Kidney epithelial cell (primary cell): Measurements from ENCODE around the gene MAN1B1. TPM values are rescaled to one million over a fixed set of nuclear protein-coding genes. Genes with fewer than 3 reads are reported as not detected.

Experiments
- DNase-seq: peaks from one replicate; pipeline ENCODE4 v3.0.0-alpha.2; 2010; ENCODE audit warnings: low read depth
- H3K27me3 ChIP-seq: 2 replicates; pipeline ENCODE4 v1.6.0; 2011; ENCODE audit warnings: low read length; ENCODE audit not compliant: control insufficient read depth, insufficient read depth
- H3K36me3 ChIP-seq: 2 replicates; pipeline ENCODE4 v1.5.1; 2011; ENCODE audit warnings: low read length; ENCODE audit not compliant: control insufficient read depth, insufficient read depth
- H3K4me3 ChIP-seq: 2 replicates; pipeline ENCODE4 v1.5.1; 2011; ENCODE audit warnings: low read depth, mild to moderate bottlenecking, control low read depth, low read length
- CTCF ChIP-seq: IDR thresholded peaks from 2 replicates; pipeline ENCODE4 v1.5.1; 2011; ENCODE audit warnings: mild to moderate bottlenecking, moderate library complexity, low read length, control low read depth, inconsistent platforms; ENCODE audit not compliant: insufficient read depth, poor library complexity, severe bottlenecking
- total RNA-seq: library from RNA; depleted of rRNA; stranded (reverse); fragments of >200 nt; gene quantifications from 2 replicates; pipeline ENCODE4 v1.2.3, GENCODE V29; 2015

The MAN1B1 gene
- total RNA-seq, 1 donor from 2014 or later = 76.8 TPM

GRCh38 chr9:137063311-137064026 is 23.3 kb upstream of the MAN1B1 start:
- H3K27me3 ChIP-seq = no peaks in the 10 kb centered on the region
- DNase-seq = no peak
- no peaks in the 10 kb centered on the region for H3K36me3 ChIP-seq
- H3K4me3 ChIP-seq = no peak overlapping the region
- no peak for TF ChIP-seq CTCF

GRCh38 chr9:137064027-137064879 is 22.5 kb upstream of the MAN1B1 start:
- H3K27me3 ChIP-seq = no peaks in the 10 kb centered on the region
- peak; percentile 94 for TF ChIP-seq CTCF
- H3K36me3 ChIP-seq = no peaks in the 10 kb centered on the region
- H3K4me3 ChIP-seq = no peak overlapping the region
- DNase-seq = no peak

GRCh38 chr9:137064880-137065164 is 22.0 kb upstream of the MAN1B1 start:
- no peak for DNase-seq
- H3K27me3 ChIP-seq = no peaks in the 10 kb centered on the region
- H3K4me3 ChIP-seq = no peak overlapping the region
- TF ChIP-seq CTCF = no peak
- H3K36me3 ChIP-seq = no peaks in the 10 kb centered on the region

GRCh38 chr9:137065336-137065967 is 21.3 kb upstream of the MAN1B1 start:
- Histone ChIP-seq H3K27me3 (no peaks in the 10 kb centered on the region), H3K4me3 (no peak overlapping the region), H3K36me3 (no peaks in the 10 kb centered on the region)
- no peak for TF ChIP-seq CTCF
- DNase-seq = no peak

- DNase-seq = no peak
- Histone ChIP-seq H3K36me3 (no peaks in the 10 kb centered on the region), H3K27me3 (no peaks in the 10 kb centered on the region), H3K4me3 (no peak overlapping the region)
- TF ChIP-seq CTCF = no peak
Observed at GRCh38 chr9:137066096-137066861, 20.5 kb upstream of the MAN1B1 start.
